Mesenchymal stem cell (in vitro differentiated cells and primary cell): Measurements from ENCODE around the gene MAP1A.

ENCODE experiments used
- DNase-seq: peaks from one replicate; pipeline ENCODE4 v3.0.0-alpha.2; 2013
- H2AFZ ChIP-seq: one replicate; pipeline ENCODE4 v1.6.1; 2013; ENCODE audit warnings: low read depth, mild to moderate bottlenecking, control low read depth, inconsistent platforms, low read length, moderate library complexity
- H2AK5ac ChIP-seq: 2 replicates; pipeline ENCODE4 v1.6.1; 2013; ENCODE audit warnings: low read length, moderate library complexity, mild to moderate bottlenecking, inconsistent platforms; ENCODE audit not compliant: severe bottlenecking
- H2BK120ac ChIP-seq: one replicate; pipeline ENCODE4 v1.6.1; 2013; ENCODE audit warnings: low read depth, mild to moderate bottlenecking, inconsistent platforms, low read length, moderate library complexity
- H2BK12ac ChIP-seq, 2 experiments: one replicate each; pipeline ENCODE4 v1.6.1; 2013; ENCODE audit warnings: inconsistent platforms in 2 of 2, low read length in 2 of 2, mild to moderate bottlenecking in 2 of 2, moderate library complexity in 2 of 2, control low read depth in 1 of 2
- H2BK15ac ChIP-seq: one replicate; pipeline ENCODE4 v1.6.1; 2013; ENCODE audit warnings: mild to moderate bottlenecking, low read depth, inconsistent platforms; ENCODE audit not compliant: poor library complexity, severe bottlenecking
- H2BK5ac ChIP-seq: 2 replicates; pipeline ENCODE4 v1.6.1; 2013; ENCODE audit warnings: low read depth, mild to moderate bottlenecking, low read length, control low read depth, inconsistent platforms; ENCODE audit not compliant: poor library complexity, severe bottlenecking
- H3K14ac ChIP-seq, 2 experiments: one replicate each; pipeline ENCODE4 v1.6.1; 2013; ENCODE audit warnings: inconsistent platforms in 2 of 2, low read length in 2 of 2, control low read depth in 1 of 2, mild to moderate bottlenecking in 1 of 2, moderate library complexity in 1 of 2
- H3K18ac ChIP-seq, 2 experiments: one replicate each; pipeline ENCODE4 v1.6.1; 2013; ENCODE audit warnings: inconsistent platforms in 2 of 2, low read length in 2 of 2, control low read depth in 1 of 2, low read depth in 1 of 2, mild to moderate bottlenecking in 1 of 2
- H3K23ac ChIP-seq, 2 experiments: one replicate each; pipeline ENCODE4 v1.6.1; 2013; ENCODE audit warnings: inconsistent platforms in 2 of 2, low read length in 2 of 2, mild to moderate bottlenecking in 2 of 2, moderate library complexity in 2 of 2, control low read depth in 1 of 2
- H3K27ac ChIP-seq: 2 replicates; pipeline ENCODE4 v1.5.1; 2013; ENCODE audit warnings: mild to moderate bottlenecking, moderate library complexity, low read length, control low read depth, inconsistent platforms; ENCODE audit not compliant: poor library complexity, severe bottlenecking
- H3K27me3 ChIP-seq, 2 experiments: 2 replicates each; pipeline versions ENCODE4 v1.6.1 to v1.7.0; 2013; ENCODE audit warnings: low read length in 2 of 2, mild to moderate bottlenecking in 2 of 2, moderate library complexity in 2 of 2, control low read depth in 1 of 2, inconsistent platforms in 1 of 2; ENCODE audit not compliant: control insufficient read depth in 1 of 2, insufficient read depth in 1 of 2
- H3K36me3 ChIP-seq, 2 experiments: 2 replicates each; pipeline versions ENCODE4 v1.6.1 to v1.7.0; 2013; ENCODE audit warnings: low read length in 2 of 2, control low read depth in 1 of 2, inconsistent platforms in 1 of 2, low read depth in 1 of 2, mild to moderate bottlenecking in 1 of 2; ENCODE audit not compliant: insufficient read depth in 2 of 2, control insufficient read depth in 1 of 2
- H3K4ac ChIP-seq, 2 experiments: one replicate each; pipeline ENCODE4 v1.6.1; 2013; ENCODE audit warnings: inconsistent platforms in 2 of 2, low read length in 2 of 2, mild to moderate bottlenecking in 2 of 2, moderate library complexity in 2 of 2, control low read depth in 1 of 2, low read depth in 1 of 2
- H3K4me1 ChIP-seq: 2 replicates; pipeline ENCODE4 v1.6.1; 2013; ENCODE audit warnings: low read depth, low read length, control low read depth; ENCODE audit not compliant: control insufficient read depth, insufficient read depth
- H3K4me2 ChIP-seq: 2 replicates; pipeline ENCODE4 v1.6.1; 2013; ENCODE audit warnings: low read length, mild to moderate bottlenecking, inconsistent platforms; ENCODE audit not compliant: poor library complexity, severe bottlenecking
- H3K4me3 ChIP-seq, 2 experiments: 2 replicates each; pipeline versions ENCODE4 v1.5.1 to v1.7.0; 2013; ENCODE audit warnings: low read length in 2 of 2, mild to moderate bottlenecking in 2 of 2, control low read depth in 1 of 2, low read depth in 1 of 2; ENCODE audit not compliant: insufficient read depth in 1 of 2
- H3K79me1 ChIP-seq: replicated peaks from 2 replicates; pipeline ENCODE4 v1.6.1; 2013; ENCODE audit warnings: mild to moderate bottlenecking, control low read depth, low read length, inconsistent platforms; ENCODE audit not compliant: poor library complexity, severe bottlenecking
- H3K9ac ChIP-seq: 2 replicates; pipeline ENCODE4 v1.7.0; 2013; ENCODE audit warnings: mild to moderate bottlenecking, low read length, moderate library complexity
- H3K9me3 ChIP-seq: 2 replicates; pipeline ENCODE4 v1.7.0; 2013; ENCODE audit warnings: mild to moderate bottlenecking, low read length; ENCODE audit not compliant: control insufficient read depth
- H4K8ac ChIP-seq: one replicate; pipeline ENCODE4 v1.6.1; 2013; ENCODE audit warnings: inconsistent platforms, mild to moderate bottlenecking, low read length, moderate library complexity
- H4K91ac ChIP-seq: one replicate; pipeline ENCODE4 v1.6.1; 2013; ENCODE audit warnings: mild to moderate bottlenecking, low read length, inconsistent platforms
- WGBS: methylation state at CpG from one replicate; pipeline ENCODE4 v1.1.7; 2013; ENCODE audit warnings: mixed read lengths; 5-methylcytosine and 5-hydroxymethylcytosine counted together

The MAP1A gene

GRCh38 chr15:43511012-43511885, 6.2 kb upstream of the MAP1A start:
- peaks cover 20% of the 10 kb centered on the region for H3K4me1 ChIP-seq
- H4K91ac ChIP-seq: peak overlapping the region; percentile 76
- WGBS: 12% methylated on average over 35 of the region's 39 CpGs
- peak overlapping the region; percentile 44 for H2BK15ac ChIP-seq
- peak overlapping the region in 1 of 2 experiments; percentile 46 for H3K23ac ChIP-seq
- H2BK5ac ChIP-seq: no peak overlapping the region
- peaks cover 0 to 14% of the 10 kb centered on the region in 2 experiments for H3K27me3 ChIP-seq
- H3K18ac ChIP-seq: peak overlapping the region; percentile 63 to 78
- peak overlapping the region in 1 of 2 experiments; percentile 39 for H3K14ac ChIP-seq
- peak overlapping the region; percentile 92 for H3K4me2 ChIP-seq
- DNase-seq: peak; percentile 50
- H2AK5ac ChIP-seq: peak overlapping the region; percentile 10
- no peaks in the 10 kb centered on the region for H3K79me1 ChIP-seq
- no peak overlapping the region for H2BK120ac ChIP-seq
- peak overlapping the region; percentile 15 to 72 for H2BK12ac ChIP-seq
- no peak overlapping the region for H3K27ac ChIP-seq
- peak overlapping the region; percentile 57 to 85 for H3K4me3 ChIP-seq
- H3K4ac ChIP-seq: peak overlapping the region; percentile 40 to 54
- peak overlapping the region; percentile 33 for H2AFZ ChIP-seq
- peak overlapping the region; percentile 53 for H4K8ac ChIP-seq
- peak overlapping the region; percentile 79 for H3K9ac ChIP-seq
- no peaks in the 10 kb centered on the region for H3K9me3 ChIP-seq
- no peaks in the 10 kb centered on the region for H3K36me3 ChIP-seq

- Histone ChIP-seq H3K9me3 (no peaks in the 10 kb centered on the region), H2BK5ac (no peak overlapping the region), H3K36me3 (no peaks in the 10 kb centered on the region), H2BK12ac (no peak overlapping the region), H2AK5ac (no peak overlapping the region), H3K4ac (no peak overlapping the region), H3K18ac (no peak overlapping the region), H3K27me3 (peaks cover 0 to 14% of the 10 kb centered on the region in 2 experiments), H4K91ac (no peak overlapping the region), H3K9ac (peak overlapping the region; percentile 69), H2BK120ac (no peak overlapping the region), H3K14ac (no peak overlapping the region), H3K4me2 (no peak overlapping the region), H3K23ac (no peak overlapping the region), H3K79me1 (peaks cover 6% of the 10 kb centered on the region), H2BK15ac (no peak overlapping the region), H3K4me3 (peak overlapping the region in 1 of 2 experiments; percentile 3), H2AFZ (no peak overlapping the region), H3K27ac (no peak overlapping the region), H4K8ac (no peak overlapping the region), H3K4me1 (peaks cover 33% of the 10 kb centered on the region)
- peak; percentile 51 for DNase-seq
- WGBS: 0% methylated on average over 1 of the region's 1 CpG
Observed at GRCh38 chr15:43513550-43513949, 3.9 kb upstream of the MAP1A start.

GRCh38 chr15:43514241-43515057, 3.0 kb upstream of the MAP1A start:
- peaks cover 0 to 2% of the 10 kb centered on the region in 2 experiments for H3K36me3 ChIP-seq
- H2AFZ ChIP-seq: no peak overlapping the region
- no peak overlapping the region for H2BK5ac ChIP-seq
- H2AK5ac ChIP-seq: no peak overlapping the region
- peak; percentile 71 for DNase-seq
- H3K18ac ChIP-seq: peak overlapping the region; percentile 50 to 75
- no peak overlapping the region for H3K23ac ChIP-seq
- H2BK12ac ChIP-seq: peak overlapping the region; percentile 12 to 59
- H3K4me3 ChIP-seq: peak overlapping the region in 1 of 2 experiments; percentile 50
- no peak overlapping the region for H3K4me2 ChIP-seq
- H3K27me3 ChIP-seq: peaks cover 0 to 14% of the 10 kb centered on the region in 2 experiments
- H4K8ac ChIP-seq: peak overlapping the region; percentile 21
- peaks cover 33% of the 10 kb centered on the region for H3K4me1 ChIP-seq
- WGBS: 54% methylated on average over 3 of the region's 4 CpGs
- peak overlapping the region; percentile 83 for H2BK15ac ChIP-seq
- no peak overlapping the region for H2BK120ac ChIP-seq
- H3K9me3 ChIP-seq: no peaks in the 10 kb centered on the region
- no peak overlapping the region for H3K14ac ChIP-seq
- H3K27ac ChIP-seq: no peak overlapping the region
- no peak overlapping the region for H4K91ac ChIP-seq
- no peak overlapping the region for H3K4ac ChIP-seq
- H3K79me1 ChIP-seq: peaks cover 11% of the 10 kb centered on the region
- peak overlapping the region; percentile 69 for H3K9ac ChIP-seq
